ENCODE data around the gene TMEM255B.

- TF ChIP-seq, protein P1, sequence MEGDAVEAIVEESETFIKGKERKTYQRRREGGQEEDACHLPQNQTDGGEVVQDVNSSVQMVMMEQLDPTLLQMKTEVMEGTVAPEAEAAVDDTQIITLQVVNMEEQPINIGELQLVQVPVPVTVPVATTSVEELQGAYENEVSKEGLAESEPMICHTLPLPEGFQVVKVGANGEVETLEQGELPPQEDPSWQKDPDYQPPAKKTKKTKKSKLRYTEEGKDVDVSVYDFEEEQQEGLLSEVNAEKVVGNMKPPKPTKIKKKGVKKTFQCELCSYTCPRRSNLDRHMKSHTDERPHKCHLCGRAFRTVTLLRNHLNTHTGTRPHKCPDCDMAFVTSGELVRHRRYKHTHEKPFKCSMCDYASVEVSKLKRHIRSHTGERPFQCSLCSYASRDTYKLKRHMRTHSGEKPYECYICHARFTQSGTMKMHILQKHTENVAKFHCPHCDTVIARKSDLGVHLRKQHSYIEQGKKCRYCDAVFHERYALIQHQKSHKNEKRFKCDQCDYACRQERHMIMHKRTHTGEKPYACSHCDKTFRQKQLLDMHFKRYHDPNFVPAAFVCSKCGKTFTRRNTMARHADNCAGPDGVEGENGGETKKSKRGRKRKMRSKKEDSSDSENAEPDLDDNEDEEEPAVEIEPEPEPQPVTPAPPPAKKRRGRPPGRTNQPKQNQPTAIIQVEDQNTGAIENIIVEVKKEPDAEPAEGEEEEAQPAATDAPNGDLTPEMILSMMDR (IDR thresholded peaks at IDR 0.05; ENCODE audit: low read length), result no peak
- TF ChIP-seq EZH2phosphoT487 (IDR thresholded peaks at IDR 0.05; ENCODE audit: low read length) (no peak), EZH2 (optimal IDR thresholded peaks at IDR 0.05; ENCODE audit: low read depth, low read length) (no peak)
Observed at GRCh38 chr13:113805431-113806103, 46.5 kb downstream of the TMEM255B start.
